Epithelial cell of esophagus (primary cell): ENCODE data around the gene PRKG1.

ENCODE experiments used
- DNase-seq: peaks from one replicate; pipeline ENCODE4 v3.0.0; 2010; ENCODE audit warnings: low read depth
- H3K4me3 ChIP-seq: 2 replicates; pipeline ENCODE4 v1.5.1; 2011; ENCODE audit warnings: mild to moderate bottlenecking, low read length, control low read depth
- CTCF ChIP-seq: IDR thresholded peaks from 2 replicates; pipeline ENCODE4 v1.5.1; 2011; ENCODE audit warnings: low read depth, mild to moderate bottlenecking, low read length, control low read depth, inconsistent platforms; ENCODE audit not compliant: insufficient read depth; ENCODE audit errors: missing control alignments

The PRKG1 gene

GRCh38 chr10:51507476-51507875 is 433.2 kb downstream of the PRKG1 start:
- no peak for TF ChIP-seq CTCF
- no peak overlapping the region for H3K4me3 ChIP-seq

GRCh38 chr10:51508156-51508555 is 433.9 kb downstream of the PRKG1 start:
- H3K4me3 ChIP-seq: no peak overlapping the region
- TF ChIP-seq CTCF: no peak
- DNase-seq: no peak

More at GRCh38 chr10:51507476-51507875, 433.2 kb downstream of the PRKG1 start:
- DNase-seq: no peak

- no peak for TF ChIP-seq CTCF
- no peak overlapping the region for H3K4me3 ChIP-seq
- peak; percentile 1 for DNase-seq
Measured at GRCh38 chr10:51510231-51510630, 435.9 kb downstream of the PRKG1 start.

- no peak overlapping the region for H3K4me3 ChIP-seq
- TF ChIP-seq CTCF: no peak
- DNase-seq: no peak
Measured at GRCh38 chr10:51521605-51522004, 447.3 kb downstream of the PRKG1 start.

GRCh38 chr10:51522858-51523257 is 448.6 kb downstream of the PRKG1 start:
- no peak for DNase-seq
- no peak overlapping the region for H3K4me3 ChIP-seq
- no peak for TF ChIP-seq CTCF

GRCh38 chr10:51523440-51523839 is 449.2 kb downstream of the PRKG1 start:
- no peak for DNase-seq
- no peak overlapping the region for H3K4me3 ChIP-seq
- TF ChIP-seq CTCF: no peak

- no peak for TF ChIP-seq CTCF
Measured at GRCh38 chr10:51524041-51524440, 449.8 kb downstream of the PRKG1 start.

More at GRCh38 chr10:51524041-51524440, 449.8 kb downstream of the PRKG1 start:
- peak; percentile 16 for DNase-seq
- no peak overlapping the region for H3K4me3 ChIP-seq
